Suprapubic skin (tissue), 4 donors: Measurements from ENCODE around the gene TENT5D.

Experiments used
- EP300 ChIP-seq: sonication (generic); formaldehyde crosslinking; IDR thresholded peaks from one replicate; pipeline ENCODE4 v1.6.1; 2017; ENCODE audit warnings: antibody characterized with exemption
- POLR2A ChIP-seq, 2 donors: fragments of 450-650 bp; IDR thresholded peaks; one replicate each; pipeline ENCODE4 v1.6.1; 2017; ENCODE audit warnings: antibody characterized with exemption in 2 of 2, mild to moderate bottlenecking in 2 of 2, moderate library complexity in 2 of 2
- POLR2AphosphoS5 ChIP-seq, 3 donors: sonication (generic); formaldehyde crosslinking; IDR thresholded peaks; one replicate each; pipeline ENCODE4 v1.6.1; 2017; ENCODE audit warnings: antibody characterized with exemption in 3 of 3
- TF ChIP-seq, protein P1 (sequence below), 2 donors: fragments of 200-600 bp in 1 of 2; fragments of 450-650 bp in 1 of 2; sonication (generic) in 1 of 2; IDR thresholded peaks; one replicate each; pipeline ENCODE4 v1.5.1; 2016 to 2019; ENCODE audit warnings: antibody characterized with exemption in 2 of 2, mild to moderate bottlenecking in 1 of 2, moderate library complexity in 1 of 2

DNA sequence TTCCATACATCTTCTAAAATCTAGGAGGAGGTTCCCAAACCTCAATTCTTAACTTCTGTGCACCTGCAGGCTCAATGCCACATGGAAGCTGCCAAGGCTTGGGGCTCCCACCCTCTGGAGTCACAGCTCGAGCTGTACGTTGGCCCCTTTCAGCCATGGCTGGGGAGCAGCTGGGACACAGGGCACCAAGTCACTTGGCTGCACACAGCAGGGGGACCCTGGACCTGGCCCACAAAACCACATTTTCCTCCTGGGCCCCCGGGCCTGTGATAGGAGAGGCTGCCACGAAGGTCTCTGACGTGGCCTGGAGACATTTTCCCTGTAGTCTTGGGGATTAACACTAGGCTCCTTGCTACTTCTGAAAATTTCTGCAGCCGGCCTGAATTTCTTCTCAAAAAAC is 8.2 kb upstream of the TENT5D start:
- no peak for TF ChIP-seq POLR2AphosphoS5 (IDR thresholded peaks at IDR 0.05)
- TF ChIP-seq, protein P1, sequence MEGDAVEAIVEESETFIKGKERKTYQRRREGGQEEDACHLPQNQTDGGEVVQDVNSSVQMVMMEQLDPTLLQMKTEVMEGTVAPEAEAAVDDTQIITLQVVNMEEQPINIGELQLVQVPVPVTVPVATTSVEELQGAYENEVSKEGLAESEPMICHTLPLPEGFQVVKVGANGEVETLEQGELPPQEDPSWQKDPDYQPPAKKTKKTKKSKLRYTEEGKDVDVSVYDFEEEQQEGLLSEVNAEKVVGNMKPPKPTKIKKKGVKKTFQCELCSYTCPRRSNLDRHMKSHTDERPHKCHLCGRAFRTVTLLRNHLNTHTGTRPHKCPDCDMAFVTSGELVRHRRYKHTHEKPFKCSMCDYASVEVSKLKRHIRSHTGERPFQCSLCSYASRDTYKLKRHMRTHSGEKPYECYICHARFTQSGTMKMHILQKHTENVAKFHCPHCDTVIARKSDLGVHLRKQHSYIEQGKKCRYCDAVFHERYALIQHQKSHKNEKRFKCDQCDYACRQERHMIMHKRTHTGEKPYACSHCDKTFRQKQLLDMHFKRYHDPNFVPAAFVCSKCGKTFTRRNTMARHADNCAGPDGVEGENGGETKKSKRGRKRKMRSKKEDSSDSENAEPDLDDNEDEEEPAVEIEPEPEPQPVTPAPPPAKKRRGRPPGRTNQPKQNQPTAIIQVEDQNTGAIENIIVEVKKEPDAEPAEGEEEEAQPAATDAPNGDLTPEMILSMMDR (IDR thresholded peaks at IDR 0.05) = no peak
- no peak for TF ChIP-seq POLR2A (IDR thresholded peaks at IDR 0.05)
- no peak for TF ChIP-seq EP300
